Activated T-helper 17 cell treated with anti-CD3 and anti-CD28 coated beads, Interleukin-2, amount 50 U/mL, for 72 hours (primary cell): ENCODE data around the gene LRRC7. TPM values are rescaled to one million over a fixed set of nuclear protein-coding genes. Genes with fewer than 3 reads are reported as not detected.
"Not testable (repeated sequence)": the region's sequence is repeated elsewhere in the genome, so short reads cannot be mapped to it uniquely, and the experiment has no call there.

ENCODE experiments used
- ATAC-seq: fragments of 150-1000 bp; cut with Tn5 transposase; replicated peaks from 2 replicates; pipeline ENCODE4 v1.10.0; 2021; ENCODE audit warnings: mild to moderate bottlenecking, moderate library complexity
- H3K27ac Mint-ChIP-seq: one replicate; pipeline ENCODE4 v1.8.0; 2022; ENCODE audit warnings: mixed read lengths
- H3K27me3 Mint-ChIP-seq: one replicate; pipeline ENCODE4 v1.8.0; 2022; ENCODE audit warnings: mixed read lengths
- H3K36me3 Mint-ChIP-seq: one replicate; pipeline ENCODE4 v1.8.0; 2022; ENCODE audit warnings: low read depth, mild to moderate bottlenecking, mixed read lengths
- H3K4me1 Mint-ChIP-seq: one replicate; pipeline ENCODE4 v1.8.0; 2022; ENCODE audit warnings: mixed read lengths
- H3K4me3 Mint-ChIP-seq: one replicate; pipeline ENCODE4 v1.8.0; 2022; ENCODE audit warnings: mild to moderate bottlenecking, mixed read lengths
- H3K9me3 Mint-ChIP-seq: one replicate; pipeline ENCODE4 v1.8.0; 2022; ENCODE audit warnings: mixed read lengths
- total RNA-seq, 2 donors: library from RNA; stranded (reverse); gene quantifications; one replicate each; pipeline ENCODE4 v1.2.3, GENCODE V29; 2022

LRRC7 gene
- total RNA-seq, 2 donors from 2014 or later = not detected

- Mint-ChIP-seq H3K36me3 (no peaks in the 10 kb centered on the region), H3K4me1 (no peaks in the 10 kb centered on the region), H3K27me3 (no peaks in the 10 kb centered on the region), H3K9me3 (peaks cover 23% of the 10 kb centered on the region), H3K4me3 (no peak overlapping the region), H3K27ac (no peak overlapping the region)
- ATAC-seq = no peak
These were observed 126.4 kb downstream of the LRRC7 start for GRCh38 chr1:69693921-69694675.

GRCh38 chr1:69697340-69697739, 129.6 kb downstream of the LRRC7 start:
- no peak overlapping the region for H3K27ac Mint-ChIP-seq
- no peaks in the 10 kb centered on the region for H3K4me1 Mint-ChIP-seq
- no peaks in the 10 kb centered on the region for H3K27me3 Mint-ChIP-seq
- peaks cover 19% of the 10 kb centered on the region for H3K9me3 Mint-ChIP-seq
- H3K4me3 Mint-ChIP-seq = no peak overlapping the region
- ATAC-seq = no peak
- no peaks in the 10 kb centered on the region for H3K36me3 Mint-ChIP-seq

GRCh38 chr1:69700770-69701169, 133.0 kb downstream of the LRRC7 start:
- Mint-ChIP-seq H3K27me3 (no peaks in the 10 kb centered on the region), H3K4me1 (no peaks in the 10 kb centered on the region), H3K36me3 (no peaks in the 10 kb centered on the region), H3K9me3 (peaks cover 8% of the 10 kb centered on the region), H3K27ac (no peak overlapping the region), H3K4me3 (no peak overlapping the region)
- no peak for ATAC-seq

GRCh38 chr1:69702085-69702484, 134.4 kb downstream of the LRRC7 start:
- Mint-ChIP-seq H3K4me1 (no peaks in the 10 kb centered on the region), H3K9me3 (peaks cover 8% of the 10 kb centered on the region)

GRCh38 chr1:69706473-69706872, 138.8 kb downstream of the LRRC7 start:
- no peaks in the 10 kb centered on the region for H3K4me1 Mint-ChIP-seq
- no peak overlapping the region for H3K4me3 Mint-ChIP-seq
- peaks cover 3% of the 10 kb centered on the region for H3K9me3 Mint-ChIP-seq
- H3K27me3 Mint-ChIP-seq = no peaks in the 10 kb centered on the region
- no peak overlapping the region for H3K27ac Mint-ChIP-seq
- no peaks in the 10 kb centered on the region for H3K36me3 Mint-ChIP-seq
- no peak for ATAC-seq

More at GRCh38 chr1:69702085-69702484, 134.4 kb downstream of the LRRC7 start:
- H3K36me3 Mint-ChIP-seq = no peaks in the 10 kb centered on the region
- no peak overlapping the region for H3K27ac Mint-ChIP-seq
- ATAC-seq = no peak
- H3K4me3 Mint-ChIP-seq = no peak overlapping the region
- no peaks in the 10 kb centered on the region for H3K27me3 Mint-ChIP-seq

GRCh38 chr1:69707103-69707502, 139.4 kb downstream of the LRRC7 start:
- Mint-ChIP-seq H3K4me3 (no peak overlapping the region), H3K4me1 (no peaks in the 10 kb centered on the region), H3K36me3 (no peaks in the 10 kb centered on the region), H3K27ac (no peak overlapping the region), H3K9me3 (peaks cover 3% of the 10 kb centered on the region), H3K27me3 (no peaks in the 10 kb centered on the region)
- ATAC-seq = no peak

GRCh38 chr1:69710484-69711189, 142.9 kb downstream of the LRRC7 start:
- H3K27me3 Mint-ChIP-seq = no peaks in the 10 kb centered on the region
- no peak overlapping the region for H3K27ac Mint-ChIP-seq
- H3K9me3 Mint-ChIP-seq = peaks cover 3% of the 10 kb centered on the region
- no peaks in the 10 kb centered on the region for H3K36me3 Mint-ChIP-seq
- no peak for ATAC-seq
- no peaks in the 10 kb centered on the region for H3K4me1 Mint-ChIP-seq
- H3K4me3 Mint-ChIP-seq = no peak overlapping the region

- peaks cover 3% of the 10 kb centered on the region for H3K9me3 Mint-ChIP-seq
- no peaks in the 10 kb centered on the region for H3K27me3 Mint-ChIP-seq
- no peak for ATAC-seq
- H3K36me3 Mint-ChIP-seq = no peaks in the 10 kb centered on the region
- no peak overlapping the region for H3K4me3 Mint-ChIP-seq
- no peaks in the 10 kb centered on the region for H3K4me1 Mint-ChIP-seq
- no peak overlapping the region for H3K27ac Mint-ChIP-seq
These were observed 143.6 kb downstream of the LRRC7 start for GRCh38 chr1:69711190-69711930.

- not testable (repeated sequence) for H3K4me3 Mint-ChIP-seq, H3K4me1 Mint-ChIP-seq, H3K36me3 Mint-ChIP-seq, ATAC-seq, H3K27me3 Mint-ChIP-seq, H3K27ac Mint-ChIP-seq, H3K9me3 Mint-ChIP-seq
These were observed 150.1 kb downstream of the LRRC7 start for GRCh38 chr1:69717834-69718233.

- no peaks in the 10 kb centered on the region for H3K27me3 Mint-ChIP-seq
- no peaks in the 10 kb centered on the region for H3K4me1 Mint-ChIP-seq
- H3K9me3 Mint-ChIP-seq = peaks cover 8% of the 10 kb centered on the region
- no peak for ATAC-seq
- no peak overlapping the region for H3K4me3 Mint-ChIP-seq
- H3K36me3 Mint-ChIP-seq = no peaks in the 10 kb centered on the region
- H3K27ac Mint-ChIP-seq = no peak overlapping the region
These were observed 160.5 kb downstream of the LRRC7 start for GRCh38 chr1:69728206-69728605.

GRCh38 chr1:69733061-69733460, 165.3 kb downstream of the LRRC7 start:
- H3K4me3 Mint-ChIP-seq = no peak overlapping the region

GRCh38 chr1:69737527-69738185, 169.9 kb downstream of the LRRC7 start:
- Mint-ChIP-seq H3K36me3 (no peaks in the 10 kb centered on the region), H3K27ac (no peak overlapping the region), H3K4me1 (no peaks in the 10 kb centered on the region), H3K9me3 (no peaks in the 10 kb centered on the region), H3K4me3 (no peak overlapping the region), H3K27me3 (no peaks in the 10 kb centered on the region)
- ATAC-seq = no peak

More at GRCh38 chr1:69733061-69733460, 165.3 kb downstream of the LRRC7 start:
- H3K27me3 Mint-ChIP-seq = no peaks in the 10 kb centered on the region
- no peaks in the 10 kb centered on the region for H3K36me3 Mint-ChIP-seq
- H3K9me3 Mint-ChIP-seq = no peaks in the 10 kb centered on the region
- ATAC-seq = no peak
- H3K27ac Mint-ChIP-seq = no peak overlapping the region
- H3K4me1 Mint-ChIP-seq = no peaks in the 10 kb centered on the region

- H3K27ac Mint-ChIP-seq = no peak overlapping the region
- no peak for ATAC-seq
- no peaks in the 10 kb centered on the region for H3K36me3 Mint-ChIP-seq
- no peaks in the 10 kb centered on the region for H3K4me1 Mint-ChIP-seq
- no peak overlapping the region for H3K4me3 Mint-ChIP-seq
- H3K9me3 Mint-ChIP-seq = no peaks in the 10 kb centered on the region
- no peaks in the 10 kb centered on the region for H3K27me3 Mint-ChIP-seq
These were observed 170.9 kb downstream of the LRRC7 start for GRCh38 chr1:69738458-69739250.

GRCh38 chr1:69739251-69739605, 171.5 kb downstream of the LRRC7 start:
- H3K36me3 Mint-ChIP-seq = no peaks in the 10 kb centered on the region
- H3K4me1 Mint-ChIP-seq = no peaks in the 10 kb centered on the region
- no peak for ATAC-seq
- no peak overlapping the region for H3K27ac Mint-ChIP-seq
- H3K9me3 Mint-ChIP-seq = no peaks in the 10 kb centered on the region
- no peaks in the 10 kb centered on the region for H3K27me3 Mint-ChIP-seq
- H3K4me3 Mint-ChIP-seq = no peak overlapping the region
